HG02981 (cell line): Measurements from ENCODE around the gene CMTR1.

Experiments used
- ATAC-seq: cut with Tn5 transposase; IDR thresholded peaks from one replicate; pipeline ENCODE4 v1.9.1; 2021; ENCODE audit warnings: mild to moderate bottlenecking, moderate library complexity; ENCODE audit not compliant: unreplicated experiment

The CMTR1 gene

GRCh38 chr6:37507690-37508421, 74.8 kb downstream of the CMTR1 start:
- no peak for ATAC-seq

DNA sequence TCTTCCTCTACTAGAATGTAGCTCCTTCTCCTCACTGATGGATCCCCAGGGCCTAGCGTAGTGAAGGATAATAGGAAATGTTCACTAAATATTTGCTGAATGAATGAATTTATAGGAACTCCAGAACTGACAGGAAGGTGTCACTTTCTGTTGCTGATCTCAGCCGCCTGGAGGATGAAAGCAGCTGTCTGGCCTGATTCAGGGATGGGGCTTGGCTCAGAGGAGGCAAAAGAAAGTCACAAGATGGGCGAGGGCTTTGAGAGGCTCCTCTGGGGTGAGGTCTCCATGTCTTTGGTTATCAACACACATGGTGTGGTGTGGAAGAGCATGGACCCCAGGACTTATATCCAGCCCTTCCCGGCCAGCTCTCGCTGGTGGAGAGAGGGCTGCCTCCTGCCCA, 78.2 kb downstream of the CMTR1 start:
- ATAC-seq: no peak

GRCh38 chr6:37511910-37512399, 78.9 kb downstream of the CMTR1 start:
- no peak for ATAC-seq

DNA sequence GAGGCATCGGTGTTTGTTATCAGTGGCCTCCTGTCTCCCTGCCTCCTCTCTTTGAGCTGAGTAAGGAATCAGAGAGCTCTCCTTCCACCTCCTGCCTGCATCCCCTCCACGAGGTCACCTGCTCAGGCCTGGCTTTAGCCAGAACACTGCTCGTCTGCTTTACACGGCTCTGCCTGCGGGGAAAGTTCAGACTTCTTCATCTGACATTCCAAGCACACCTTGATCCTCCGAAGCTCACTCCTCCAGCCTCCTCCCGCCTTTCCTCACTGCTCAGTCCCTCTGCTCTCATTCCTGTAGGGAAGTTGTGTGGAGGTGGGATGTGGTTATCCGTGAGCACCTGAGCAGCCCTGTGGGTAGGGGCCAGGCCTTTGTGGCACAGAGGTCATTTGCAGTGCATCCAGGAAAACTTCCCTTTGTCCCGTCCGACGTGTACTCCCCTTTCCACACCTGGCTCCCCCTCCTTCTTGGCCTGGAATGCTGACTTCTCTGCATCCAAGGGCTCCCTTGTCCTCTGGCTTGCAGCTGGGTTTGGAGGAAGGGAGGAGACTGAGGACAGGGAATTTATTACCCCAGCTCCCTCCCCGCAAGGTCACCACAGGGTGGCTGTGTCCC, 79.5 kb downstream of the CMTR1 start:
- no peak for ATAC-seq

DNA sequence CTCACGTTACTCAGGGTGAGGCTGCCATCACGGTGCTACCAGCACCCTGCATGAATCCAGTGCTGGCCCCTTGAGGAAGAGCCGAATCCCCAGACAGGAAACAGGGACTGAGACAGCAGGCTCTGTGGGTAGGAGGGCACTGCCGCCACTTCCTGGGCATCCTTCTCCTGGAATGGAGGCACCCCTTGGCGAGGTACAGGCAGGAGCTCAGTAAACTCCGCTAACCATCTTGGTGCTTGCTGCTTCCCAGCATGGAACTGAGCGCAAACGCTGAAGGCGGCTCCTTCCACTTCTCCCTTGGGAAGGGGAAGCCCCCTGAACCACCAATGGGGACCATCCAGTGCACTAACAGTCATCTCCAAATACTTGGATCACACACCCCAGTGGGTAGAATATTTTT, 80.1 kb downstream of the CMTR1 start:
- no peak for ATAC-seq

- ATAC-seq: no peak
These were observed 80.6 kb downstream of the CMTR1 start for GRCh38 chr6:37513576-37513975.

DNA sequence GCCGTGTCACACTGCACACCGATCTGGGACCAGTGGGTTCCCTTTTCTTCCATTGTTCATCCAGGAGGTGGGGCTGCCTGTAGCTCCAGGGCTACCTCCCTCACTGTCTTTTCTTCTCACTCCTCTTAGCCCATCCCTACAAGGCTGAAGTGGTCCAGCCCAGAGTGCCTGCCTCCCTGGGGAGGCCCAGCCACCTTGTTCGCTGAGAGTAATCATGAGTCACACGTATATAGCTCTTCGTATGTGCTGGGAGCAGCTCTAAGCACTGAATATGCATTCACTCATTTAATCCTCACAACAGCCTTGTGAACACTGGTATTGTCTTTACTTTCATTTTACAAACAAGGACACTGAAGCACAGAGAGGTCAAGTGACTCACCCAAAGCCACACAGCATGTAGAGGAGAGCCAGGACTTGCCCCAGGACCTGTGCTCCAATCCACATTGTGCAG, 81.3 kb downstream of the CMTR1 start:
- no peak for ATAC-seq

- no peak for ATAC-seq
These were observed 81.8 kb downstream of the CMTR1 start for GRCh38 chr6:37514837-37515236.

- ATAC-seq: no peak
These were observed 82.7 kb downstream of the CMTR1 start for GRCh38 chr6:37515712-37516075.

GRCh38 chr6:37516076-37516919, 83.3 kb downstream of the CMTR1 start:
- peak; percentile 67 for ATAC-seq

DNA sequence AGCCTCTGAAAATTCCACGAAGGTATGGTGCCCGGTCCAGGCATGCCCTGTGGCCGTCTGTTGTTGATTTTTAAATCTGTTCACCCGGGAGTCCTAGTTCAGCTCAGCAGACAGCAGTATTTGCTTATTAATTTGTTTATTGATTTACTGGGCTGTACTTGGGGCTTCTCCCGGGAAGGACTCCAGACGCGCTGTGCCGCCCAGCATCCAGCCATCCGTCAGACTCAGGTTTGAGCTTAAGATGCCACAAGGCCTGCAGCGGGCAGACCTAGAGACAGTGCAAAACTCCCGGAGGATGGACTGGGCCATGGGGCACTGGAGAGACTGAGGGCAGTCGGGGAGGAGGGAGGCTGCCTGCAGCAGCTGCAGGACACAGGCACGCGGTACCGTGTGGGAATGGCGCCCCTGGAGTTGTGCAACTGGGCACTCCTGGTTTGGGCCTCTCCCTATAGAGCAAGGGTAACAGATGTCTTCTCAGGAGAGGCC, 83.9 kb downstream of the CMTR1 start:
- ATAC-seq: peak; percentile 4

GRCh38 chr6:37517411-37517812, 84.4 kb downstream of the CMTR1 start:
- peak; percentile 17 for ATAC-seq

GRCh38 chr6:37518116-37518515, 85.1 kb downstream of the CMTR1 start:
- no peak for ATAC-seq

GRCh38 chr6:37519461-37519860, 86.4 kb downstream of the CMTR1 start:
- ATAC-seq: no peak

DNA sequence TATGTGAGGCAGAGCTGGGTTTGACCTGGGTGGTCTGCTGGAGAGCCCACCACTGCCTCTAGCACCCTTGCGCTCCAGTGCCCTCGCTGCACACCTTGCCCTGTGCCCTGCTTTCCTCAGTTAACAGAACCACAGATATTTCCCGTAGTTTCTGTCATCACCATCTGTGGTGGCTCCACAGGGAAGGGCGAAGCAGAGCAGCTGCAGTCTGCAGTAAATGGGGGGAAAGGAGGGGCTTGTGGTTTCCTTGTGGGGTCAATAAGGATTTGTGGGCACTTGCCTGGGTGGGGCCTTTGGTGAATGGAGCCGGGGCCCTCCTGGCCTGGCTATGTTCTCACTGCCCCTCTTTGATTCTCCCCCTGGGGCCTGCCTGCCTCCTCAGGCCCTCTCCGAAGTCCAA, 87.9 kb downstream of the CMTR1 start:
- ATAC-seq: no peak

DNA sequence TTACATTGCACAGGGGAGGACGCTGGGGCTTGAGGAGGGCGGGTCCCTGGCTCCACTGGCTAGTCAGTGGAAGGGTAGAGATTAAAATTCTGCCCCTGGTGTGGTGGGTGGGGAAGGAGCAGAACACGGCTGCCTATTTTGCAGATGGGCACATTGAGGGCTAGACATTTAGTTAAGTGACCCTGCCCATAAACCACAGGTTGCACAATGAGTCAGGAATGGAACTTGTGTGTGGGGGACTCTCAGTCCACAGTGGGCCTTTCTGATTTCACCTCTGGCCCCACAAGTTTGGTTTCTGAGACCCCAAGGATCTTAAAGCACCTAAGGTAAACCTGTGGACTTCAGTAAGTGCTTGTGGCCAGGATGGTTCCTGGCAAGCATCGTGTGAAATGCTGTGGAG, 88.7 kb downstream of the CMTR1 start:
- ATAC-seq: no peak

GRCh38 chr6:37522836-37523235, 89.8 kb downstream of the CMTR1 start:
- ATAC-seq: no peak

- ATAC-seq: no peak
These were observed 90.4 kb downstream of the CMTR1 start for GRCh38 chr6:37523412-37523811.

DNA sequence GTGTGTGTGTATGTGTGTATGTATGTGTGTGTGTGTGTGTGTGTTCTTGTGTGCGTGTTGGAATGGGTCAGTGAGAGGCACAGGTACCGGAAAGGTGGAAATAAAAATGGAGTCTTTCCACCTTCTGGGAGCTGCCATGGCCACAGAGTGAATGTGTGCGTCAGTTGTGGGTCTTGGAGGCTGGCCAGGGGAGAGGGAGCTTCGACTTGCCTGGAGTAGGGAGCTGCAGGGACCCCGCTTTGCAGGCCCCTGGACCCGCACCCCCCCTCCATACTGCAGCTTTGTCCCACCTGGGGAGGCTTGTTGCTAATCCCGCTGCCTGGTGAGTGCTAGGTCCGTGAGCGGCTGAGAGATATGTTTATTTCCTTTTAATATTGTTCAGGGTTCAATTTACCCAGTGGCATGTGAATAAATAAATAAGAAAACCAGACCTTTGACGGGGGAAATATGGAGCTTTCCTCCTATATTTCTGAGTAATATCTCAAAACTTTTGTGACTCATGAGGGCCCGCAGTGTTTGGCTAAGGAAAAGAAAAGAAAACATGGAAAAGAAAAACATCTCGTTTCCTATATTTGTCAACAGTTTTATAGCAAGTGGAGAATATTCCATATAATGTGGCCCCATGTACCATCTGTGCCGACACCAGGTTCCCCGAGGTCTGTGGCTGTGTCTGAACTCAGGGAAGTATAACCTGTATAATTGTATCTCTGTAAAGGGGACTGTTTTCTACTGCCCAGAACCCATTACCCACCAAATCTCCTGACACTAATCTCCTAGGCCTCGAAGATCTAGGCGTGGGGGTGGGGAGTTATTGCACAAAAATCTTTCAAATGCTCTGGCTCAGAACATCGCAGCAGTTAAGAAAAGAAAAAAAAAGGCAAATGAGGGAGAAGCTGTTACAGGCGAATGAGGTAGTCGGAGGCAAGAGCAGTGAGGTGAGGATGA, 91.3 kb downstream of the CMTR1 start:
- no peak for ATAC-seq

DNA sequence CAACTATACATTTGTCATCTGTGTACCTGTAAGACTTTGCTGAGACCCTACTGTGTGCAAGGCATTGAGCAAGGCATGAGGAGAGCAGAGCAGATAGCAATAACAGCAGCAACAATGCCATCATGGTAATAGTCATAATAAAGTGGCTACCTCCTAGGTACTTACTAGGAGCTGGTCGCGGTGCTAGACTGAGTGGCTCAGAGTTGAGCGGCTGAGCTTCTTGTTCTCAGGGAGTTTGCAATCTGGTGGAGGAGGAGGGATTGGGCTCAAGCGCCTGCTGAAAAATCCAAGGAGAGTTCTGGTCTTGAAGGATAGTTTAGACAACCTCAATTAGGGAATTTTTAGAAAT, 91.9 kb downstream of the CMTR1 start:
- no peak for ATAC-seq
